HL-60 (cell line): ENCODE measurements around the gene MAK.

Experiments
- GABPA ChIP-seq: IDR thresholded peaks from 2 replicates; pipeline ENCODE4 v1.6.1; 2012; ENCODE audit warnings: low read depth
- POLR2AphosphoS5 ChIP-seq: IDR thresholded peaks from 2 replicates; pipeline ENCODE4 v1.6.1; 2012; ENCODE audit warnings: low read depth
- REST ChIP-seq: IDR thresholded peaks from 2 replicates; pipeline ENCODE4 v1.6.1; 2012; ENCODE audit warnings: low read depth; ENCODE audit not compliant: insufficient replicate concordance
- SPI1 ChIP-seq: IDR thresholded peaks from 2 replicates; pipeline ENCODE4 v1.6.1; 2012; ENCODE audit warnings: low read depth, mild to moderate bottlenecking, borderline replicate concordance
- TF ChIP-seq, protein P1 (sequence below): IDR thresholded peaks from one replicate; pipeline ENCODE4 v1.5.1; 2011; ENCODE audit warnings: low read length, control low read depth, inconsistent platforms; ENCODE audit not compliant: insufficient read depth

DNA sequence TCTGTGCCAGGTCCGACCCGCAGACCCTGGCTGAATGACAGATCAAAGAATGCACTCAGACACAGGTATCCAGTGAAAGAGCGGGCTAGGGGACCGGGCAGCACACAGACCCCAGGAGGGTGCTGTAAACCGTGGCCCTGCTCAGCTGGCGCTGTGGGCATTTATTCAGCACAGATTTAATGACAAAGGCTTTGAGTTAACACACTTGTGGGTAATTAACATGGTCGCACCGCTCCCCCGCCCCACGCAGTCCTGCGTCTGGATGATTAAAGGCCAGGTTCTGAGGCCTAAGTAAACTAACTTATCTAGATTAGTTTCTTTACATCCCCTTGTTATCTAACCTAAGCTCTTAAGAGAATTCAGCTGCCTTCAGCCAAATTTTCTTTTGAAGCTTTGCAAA is 3.5 kb downstream of the MAK start:
- TF ChIP-seq, protein P1, sequence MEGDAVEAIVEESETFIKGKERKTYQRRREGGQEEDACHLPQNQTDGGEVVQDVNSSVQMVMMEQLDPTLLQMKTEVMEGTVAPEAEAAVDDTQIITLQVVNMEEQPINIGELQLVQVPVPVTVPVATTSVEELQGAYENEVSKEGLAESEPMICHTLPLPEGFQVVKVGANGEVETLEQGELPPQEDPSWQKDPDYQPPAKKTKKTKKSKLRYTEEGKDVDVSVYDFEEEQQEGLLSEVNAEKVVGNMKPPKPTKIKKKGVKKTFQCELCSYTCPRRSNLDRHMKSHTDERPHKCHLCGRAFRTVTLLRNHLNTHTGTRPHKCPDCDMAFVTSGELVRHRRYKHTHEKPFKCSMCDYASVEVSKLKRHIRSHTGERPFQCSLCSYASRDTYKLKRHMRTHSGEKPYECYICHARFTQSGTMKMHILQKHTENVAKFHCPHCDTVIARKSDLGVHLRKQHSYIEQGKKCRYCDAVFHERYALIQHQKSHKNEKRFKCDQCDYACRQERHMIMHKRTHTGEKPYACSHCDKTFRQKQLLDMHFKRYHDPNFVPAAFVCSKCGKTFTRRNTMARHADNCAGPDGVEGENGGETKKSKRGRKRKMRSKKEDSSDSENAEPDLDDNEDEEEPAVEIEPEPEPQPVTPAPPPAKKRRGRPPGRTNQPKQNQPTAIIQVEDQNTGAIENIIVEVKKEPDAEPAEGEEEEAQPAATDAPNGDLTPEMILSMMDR: no peak
- TF ChIP-seq GABPA (no peak), SPI1 (no peak), POLR2AphosphoS5 (no peak), REST (no peak)
